Fibroblast of the aortic adventitia (primary cell): ENCODE measurements around the gene GSTCD. TPM values are rescaled to one million over a fixed set of nuclear protein-coding genes. Genes with fewer than 3 reads are reported as not detected.

Experiments used
- DNase-seq: peaks from one replicate; pipeline ENCODE4 v3.0.0-alpha.2; 2010; ENCODE audit warnings: low read depth
- H3K4me3 ChIP-seq: 2 replicates; pipeline ENCODE4 v1.5.1; 2011; ENCODE audit warnings: low read depth, mild to moderate bottlenecking, control low read depth, low read length, moderate library complexity
- CTCF ChIP-seq: IDR thresholded peaks from 2 replicates; pipeline ENCODE4 v1.5.1; 2011; ENCODE audit warnings: mild to moderate bottlenecking, low read length, control low read depth, inconsistent platforms; ENCODE audit not compliant: insufficient read depth
- total RNA-seq: library from RNA; depleted of rRNA; stranded (reverse); fragments of >200 nt; gene quantifications from 2 replicates; pipeline ENCODE4 v1.2.3, GENCODE V29; 2012; ENCODE audit warnings: low replicate concordance

Gene GSTCD
- total RNA-seq, 1 donor: 21.0 TPM

GRCh38 chr4:105780176-105780575, 71.6 kb downstream of the GSTCD start:
- no peak for DNase-seq
- H3K4me3 ChIP-seq: no peak overlapping the region
- no peak for TF ChIP-seq CTCF

GRCh38 chr4:105784761-105785160, 76.2 kb downstream of the GSTCD start:
- no peak for TF ChIP-seq CTCF
- no peak for DNase-seq
- no peak overlapping the region for H3K4me3 ChIP-seq

GRCh38 chr4:105785792-105786191, 77.2 kb downstream of the GSTCD start:
- DNase-seq: no peak
- no peak overlapping the region for H3K4me3 ChIP-seq
- TF ChIP-seq CTCF: no peak

GRCh38 chr4:105786748-105787147, 78.2 kb downstream of the GSTCD start:
- H3K4me3 ChIP-seq: no peak overlapping the region
- no peak for TF ChIP-seq CTCF
- no peak for DNase-seq

- H3K4me3 ChIP-seq: no peak overlapping the region
- DNase-seq: no peak
- no peak for TF ChIP-seq CTCF
Observed at GRCh38 chr4:105797225-105797624, 88.6 kb downstream of the GSTCD start.

- no peak for TF ChIP-seq CTCF
- DNase-seq: peak; percentile 13
- no peak overlapping the region for H3K4me3 ChIP-seq
Observed at GRCh38 chr4:105805501-105806120, 97.0 kb downstream of the GSTCD start.

- DNase-seq: peak; percentile 61
- H3K4me3 ChIP-seq: no peak overlapping the region
- TF ChIP-seq CTCF: no peak
Observed at GRCh38 chr4:105807496-105807895, 98.9 kb downstream of the GSTCD start.
